HCT116 (cell line): ENCODE results near the gene AP1B1.

Source experiments
- EZH2 ChIP-seq: fragments of 200-600 bp; sonication (generic); IDR thresholded peaks from 2 replicates; pipeline ENCODE4 v1.6.1; 2017; ENCODE audit warnings: antibody characterized with exemption, mixed run types
- FOSL1 ChIP-seq: IDR thresholded peaks from 2 replicates; pipeline ENCODE4 v1.6.1; 2012; ENCODE audit warnings: low read depth
- JUND ChIP-seq: IDR thresholded peaks from 2 replicates; pipeline ENCODE4 v1.6.1; 2012

DNA sequence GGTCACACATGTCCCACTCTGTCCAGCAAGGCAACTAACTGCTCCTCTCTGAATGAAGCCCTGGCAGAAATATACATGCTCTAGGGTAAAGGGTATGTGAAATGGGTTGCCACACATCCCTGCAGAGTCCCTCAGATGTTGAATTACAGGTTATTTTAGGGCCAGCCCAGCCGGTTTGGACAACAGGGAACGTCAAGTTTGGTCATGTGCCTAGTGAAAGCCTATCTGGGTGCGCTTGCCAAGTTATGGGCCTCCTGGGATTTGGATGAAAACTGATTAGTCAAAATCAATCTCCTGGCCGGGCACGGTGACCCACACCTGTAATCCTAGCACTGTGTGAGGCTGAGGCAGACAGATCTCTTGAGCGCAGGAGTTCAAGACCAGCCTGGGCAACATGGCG is 10.4 kb downstream of the AP1B1 start:
- no peak for TF ChIP-seq EZH2
- no peak for TF ChIP-seq JUND
- no peak for TF ChIP-seq FOSL1
